NCI-H526 (cell line): ENCODE data around the gene E2F4.

Experiments
- DNase-seq, 2 experiments: peaks; one replicate each; lab custom pipeline; 2025; lab: John Stamatoyannopoulos, UW

Gene E2F4

DNA sequence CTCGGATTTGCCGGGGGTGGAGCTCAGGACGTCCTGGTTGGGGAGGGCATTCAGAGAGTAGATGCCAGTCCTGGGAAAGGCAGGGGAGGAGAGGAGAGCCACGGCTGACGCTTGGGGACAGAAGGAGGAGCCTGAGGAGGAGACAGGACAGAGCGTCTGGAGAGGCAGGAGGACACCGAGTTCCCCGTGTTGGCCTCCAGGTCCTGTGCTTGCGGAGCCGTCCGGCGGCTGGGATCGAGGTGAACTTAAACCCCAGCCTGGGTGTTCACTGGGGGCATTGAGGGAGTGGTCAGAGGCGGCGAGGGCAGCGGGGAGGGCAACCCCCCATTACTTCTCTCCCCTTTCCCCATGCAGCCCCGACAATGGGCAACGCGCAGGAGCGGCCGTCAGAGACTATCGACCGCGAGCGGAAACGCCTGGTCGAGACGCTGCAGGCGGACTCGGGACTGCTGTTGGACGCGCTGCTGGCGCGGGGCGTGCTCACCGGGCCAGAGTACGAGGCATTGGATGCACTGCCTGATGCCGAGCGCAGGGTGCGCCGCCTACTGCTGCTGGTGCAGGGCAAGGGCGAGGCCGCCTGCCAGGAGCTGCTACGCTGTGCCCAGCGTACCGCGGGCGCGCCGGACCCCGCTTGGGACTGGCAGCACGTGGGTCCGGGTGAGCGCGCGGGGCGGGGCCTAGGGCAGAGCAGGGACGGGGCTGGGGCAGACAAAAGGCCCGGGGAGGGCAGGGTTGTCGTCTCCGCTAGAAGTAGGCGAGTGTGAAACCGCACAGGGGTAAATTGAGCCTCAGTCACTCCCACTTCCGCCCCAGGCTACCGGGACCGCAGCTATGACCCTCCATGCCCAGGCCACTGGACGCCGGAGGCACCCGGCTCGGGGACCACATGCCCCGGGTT, 17.9 kb upstream of the E2F4 start:
- DNase-seq: peak; percentile 50 to 86

DNA sequence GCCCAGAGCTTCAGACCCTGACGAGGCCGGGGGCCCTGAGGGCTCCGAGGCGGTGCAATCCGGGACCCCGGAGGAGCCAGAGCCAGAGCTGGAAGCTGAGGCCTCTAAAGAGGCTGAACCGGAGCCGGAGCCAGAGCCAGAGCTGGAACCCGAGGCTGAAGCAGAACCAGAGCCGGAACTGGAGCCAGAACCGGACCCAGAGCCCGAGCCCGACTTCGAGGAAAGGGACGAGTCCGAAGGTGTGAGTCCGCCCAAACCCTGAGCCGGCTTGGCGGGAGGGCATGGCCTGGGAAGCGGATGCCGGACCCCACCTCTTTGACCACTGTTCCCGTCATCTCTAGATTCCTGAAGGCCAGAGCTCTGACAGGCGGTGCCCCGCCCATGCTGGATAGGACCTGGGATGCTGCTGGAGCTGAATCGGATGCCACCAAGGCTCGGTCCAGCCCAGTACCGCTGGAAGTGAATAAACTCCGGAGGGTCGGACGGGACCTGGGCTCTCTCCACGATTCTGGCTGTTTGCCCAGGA, 17.2 kb upstream of the E2F4 start:
- no peak for DNase-seq

DNA sequence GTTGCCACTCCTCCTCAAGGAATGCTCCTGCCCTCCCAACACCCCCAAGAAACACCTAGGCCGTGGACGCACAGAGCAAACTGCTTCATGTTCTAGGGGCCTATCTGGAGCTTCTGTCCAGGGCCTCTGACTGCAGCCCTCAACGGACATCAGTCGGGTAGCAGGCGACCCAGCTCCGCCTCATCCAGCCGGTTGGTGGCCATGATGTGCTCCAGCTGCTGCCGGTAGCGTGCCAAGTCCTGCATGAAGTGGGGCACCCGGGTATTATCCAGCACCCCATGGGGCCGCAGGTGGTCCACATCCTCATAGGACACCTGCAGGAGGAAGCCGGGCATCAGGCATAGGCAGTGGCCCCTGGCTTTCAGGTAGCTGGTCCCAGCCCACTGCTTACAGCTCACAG, 15.3 kb upstream of the E2F4 start:
- no peak for DNase-seq

DNA sequence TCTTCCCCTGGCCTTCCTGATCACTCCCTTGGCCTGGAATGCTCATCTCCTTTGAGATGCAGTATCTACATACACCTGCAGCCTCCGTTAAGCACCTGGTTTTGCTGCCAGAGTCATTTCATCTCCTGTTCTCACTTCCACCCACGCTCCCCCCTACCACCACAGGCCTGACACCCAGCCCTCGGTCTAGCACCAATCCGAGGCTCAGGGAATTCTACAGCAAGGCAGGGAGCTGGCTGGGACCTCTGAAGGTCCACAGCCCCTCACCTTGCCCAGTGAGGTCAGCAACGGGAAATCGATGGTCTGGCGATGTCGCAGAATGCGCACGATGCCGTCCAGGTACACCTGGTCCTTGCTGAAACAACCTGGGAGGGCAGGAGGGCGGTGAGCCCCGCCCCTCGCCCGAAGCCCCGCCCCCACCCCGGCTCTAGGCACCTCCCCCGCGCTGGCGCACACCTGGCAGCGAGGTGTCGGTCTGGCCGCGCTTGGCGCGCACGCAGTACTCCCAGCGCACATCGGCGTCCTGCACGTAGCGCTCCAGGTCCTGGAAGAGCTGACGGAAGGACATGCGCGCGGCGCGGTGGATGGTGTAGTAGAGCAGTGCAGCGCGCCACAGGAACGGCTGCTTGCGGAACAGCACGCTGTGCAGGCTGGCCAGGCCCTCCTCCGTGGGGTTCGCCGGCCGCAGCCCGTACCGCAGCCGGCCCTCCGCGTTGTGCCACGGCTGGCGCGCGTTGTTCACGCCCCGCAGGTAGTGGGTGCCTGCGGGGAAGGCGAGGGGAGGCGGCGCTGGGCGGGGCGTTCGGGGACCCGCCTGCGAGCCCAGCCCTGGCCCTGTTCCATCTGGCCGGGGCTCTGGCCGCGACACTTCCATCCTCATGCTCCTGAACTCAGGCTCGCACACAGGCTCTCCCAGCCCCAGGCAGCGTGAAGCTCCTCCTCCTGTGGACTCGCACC, 13.9 kb upstream of the E2F4 start:
- peak; percentile 80 to 92 for DNase-seq

- peak in 1 of 2 experiments; percentile 5 for DNase-seq
Measured at GRCh38 chr16:67179421-67180080, 12.4 kb upstream of the E2F4 start.

DNA sequence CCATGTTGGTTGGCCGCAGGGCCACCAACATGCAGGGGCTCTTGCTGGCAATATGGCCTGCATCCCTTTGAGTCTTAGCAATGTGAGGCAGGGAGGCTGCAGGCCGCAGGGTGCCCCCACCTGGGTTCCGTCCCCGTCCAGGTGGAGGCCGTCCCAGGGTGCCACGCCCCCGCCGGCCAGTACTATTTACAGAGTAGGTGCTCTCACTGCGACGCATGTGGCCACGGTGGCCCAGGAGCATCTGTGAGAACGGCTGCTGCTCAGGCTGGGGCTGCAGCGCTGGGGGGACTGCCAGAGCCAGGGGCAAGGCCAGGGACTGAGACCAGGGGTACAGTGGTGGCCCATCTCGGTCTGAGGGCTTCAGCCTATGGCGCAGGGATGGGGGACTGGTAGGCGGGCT, 11.8 kb upstream of the E2F4 start:
- DNase-seq: no peak

GRCh38 chr16:67181346-67181745, 10.6 kb upstream of the E2F4 start:
- no peak for DNase-seq

- no peak for DNase-seq
Measured at GRCh38 chr16:67182288-67182687, 9.7 kb upstream of the E2F4 start.

GRCh38 chr16:67183284-67183626, 8.7 kb upstream of the E2F4 start:
- no peak for DNase-seq

GRCh38 chr16:67183627-67184452, 8.1 kb upstream of the E2F4 start, which contains the start of gene MATCAP1:
TSS of gene MATCAP1 (minus strand) at chr16:67183963. CDS start at chr16:67180610, 3,353 bp downstream.
- DNase-seq: peak; percentile 92 to 96

DNA sequence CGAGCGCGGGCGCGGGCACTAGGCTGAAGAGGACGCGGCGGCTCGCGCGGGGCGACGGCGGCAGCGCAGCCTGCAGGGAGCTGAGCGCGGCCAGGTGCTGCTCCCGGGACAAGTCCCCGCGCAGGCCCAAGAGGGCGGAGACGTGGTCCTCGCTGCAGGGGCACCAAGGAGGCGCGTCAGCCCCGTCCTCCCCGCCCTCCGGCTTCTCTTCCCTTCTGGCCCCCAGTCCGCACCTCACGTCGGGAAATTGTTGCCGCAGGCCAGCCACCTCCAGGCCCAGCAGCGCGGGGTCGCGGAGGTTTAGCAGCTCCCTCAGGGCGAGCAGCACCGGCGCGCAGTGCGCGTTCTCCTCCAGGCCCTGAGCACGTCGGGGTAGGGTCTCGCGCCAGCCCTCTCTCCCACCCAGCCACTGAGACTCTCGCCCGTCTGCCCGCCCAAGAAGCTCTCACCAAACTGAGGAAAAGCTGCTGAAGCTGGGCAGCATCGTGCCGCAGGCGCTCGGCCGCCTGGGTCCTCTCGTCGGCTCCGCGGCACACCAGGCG, 7.4 kb upstream of the E2F4 start:
- peak; percentile 63 to 78 for DNase-seq

DNA sequence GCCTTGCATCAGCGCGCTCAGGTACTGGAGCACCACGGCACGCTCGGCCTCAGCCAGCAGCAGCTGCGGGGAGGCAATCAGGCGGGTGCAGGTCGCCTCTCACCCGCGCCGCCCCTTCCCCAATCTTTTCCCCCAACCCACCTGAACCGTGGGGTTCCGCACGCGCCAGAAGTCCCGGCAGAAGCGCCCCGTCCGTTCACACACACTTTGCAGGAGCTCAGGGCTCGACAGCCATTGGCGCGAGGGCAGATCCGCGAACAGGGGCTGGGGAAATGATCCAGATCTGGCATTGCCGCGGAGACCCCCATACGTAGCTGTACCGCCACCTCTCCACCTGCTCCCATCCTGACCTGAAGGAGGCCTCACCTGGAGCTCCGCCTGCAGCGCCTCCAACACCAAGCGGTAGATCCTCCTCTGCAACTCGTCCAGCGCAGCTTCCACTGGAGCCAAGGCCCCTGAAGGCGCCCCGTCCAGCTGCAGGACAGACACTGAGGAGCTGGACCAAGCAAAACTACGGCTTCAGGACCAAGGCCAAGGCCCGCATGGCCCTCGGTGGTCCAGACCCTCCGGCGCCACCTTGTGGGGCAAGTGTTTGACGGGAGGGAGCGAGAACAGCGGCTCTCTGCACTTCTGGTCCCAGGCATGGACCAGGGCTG, 6.8 kb upstream of the E2F4 start:
- peak; percentile 55 to 86 for DNase-seq

DNA sequence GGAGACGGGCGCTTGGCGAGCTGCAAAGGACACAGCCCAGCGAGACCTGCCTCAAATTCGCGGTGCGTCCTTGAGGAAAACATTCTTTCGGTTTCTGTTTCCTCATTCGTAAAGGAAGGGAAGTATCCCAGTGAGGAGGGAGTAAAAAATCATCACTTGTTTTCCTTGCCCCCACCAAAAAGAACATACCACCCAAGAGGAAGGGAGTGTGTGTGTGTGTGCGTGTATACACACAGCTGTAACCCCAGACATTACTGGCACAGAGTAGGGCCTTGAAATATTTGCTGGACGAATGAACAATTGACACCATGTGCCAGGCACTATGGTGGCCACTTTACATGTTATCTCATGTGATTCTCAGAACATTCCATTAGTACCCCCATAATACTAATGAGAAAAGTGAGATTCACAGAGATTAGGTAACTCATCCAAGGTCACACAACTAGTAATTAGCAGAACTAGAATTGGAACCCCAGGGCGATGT, 6.3 kb upstream of the E2F4 start:
- DNase-seq: no peak

DNA sequence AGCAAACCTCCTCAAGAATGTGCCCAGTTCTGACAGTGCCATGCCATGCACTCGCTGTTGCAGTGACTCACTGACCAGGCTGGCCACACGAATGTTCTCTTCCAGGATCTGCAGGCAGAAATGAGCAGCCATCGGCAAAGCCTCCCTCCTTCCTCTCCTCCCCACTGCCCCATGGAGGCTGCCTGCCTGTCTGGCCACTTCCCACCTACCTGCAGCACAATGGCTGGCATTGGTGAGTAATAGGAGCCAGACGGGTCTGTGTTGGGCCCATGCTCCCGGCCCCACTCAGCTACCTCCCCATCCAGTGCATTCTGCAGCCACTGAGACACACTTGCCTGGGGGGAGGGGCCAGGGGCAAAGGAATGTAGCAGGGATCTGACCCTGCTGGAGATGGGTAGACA, 5.4 kb upstream of the E2F4 start:
- no peak for DNase-seq

GRCh38 chr16:67187175-67187890, 4.6 kb upstream of the E2F4 start:
- no peak for DNase-seq

DNA sequence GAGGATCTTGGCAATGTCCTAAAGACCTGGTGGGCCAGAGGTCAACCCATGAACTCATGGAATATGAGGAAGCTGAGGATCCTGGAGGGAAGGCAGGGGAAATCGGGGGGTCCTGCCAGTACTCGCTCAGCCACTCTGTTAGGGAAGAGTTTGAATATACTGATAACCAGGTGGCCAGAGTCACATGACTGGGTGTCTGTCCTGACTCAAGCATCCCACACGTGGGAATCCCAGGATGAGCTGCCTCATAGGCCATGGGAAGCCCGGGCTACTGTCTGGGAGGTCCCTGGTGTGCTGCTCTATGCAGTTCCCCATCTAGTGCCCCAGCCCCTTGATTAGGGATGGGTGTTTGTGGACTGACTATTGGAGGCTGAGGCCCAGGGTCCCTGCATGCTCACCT, 3.6 kb upstream of the E2F4 start:
- DNase-seq: no peak

DNA sequence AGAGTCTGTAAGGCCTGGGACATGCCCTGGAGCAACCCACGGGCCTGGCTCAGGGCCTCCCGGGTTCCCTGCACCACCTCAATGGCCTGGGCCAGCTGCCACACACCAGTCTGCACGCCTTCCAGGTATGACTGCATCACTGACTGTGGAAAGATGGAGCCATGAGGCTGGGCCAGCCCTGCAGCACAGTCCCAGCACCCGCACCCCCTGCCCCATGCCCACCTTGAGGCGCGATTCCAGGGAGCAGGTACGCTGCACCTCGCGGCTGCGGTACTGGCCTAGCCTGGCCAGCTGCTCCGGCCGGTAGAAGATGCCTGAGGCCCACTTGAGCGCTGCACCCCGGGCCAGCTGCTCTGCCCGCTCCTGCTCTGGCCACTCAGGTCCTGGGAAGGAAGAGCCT, 3.2 kb upstream of the E2F4 start:
- no peak for DNase-seq

DNA sequence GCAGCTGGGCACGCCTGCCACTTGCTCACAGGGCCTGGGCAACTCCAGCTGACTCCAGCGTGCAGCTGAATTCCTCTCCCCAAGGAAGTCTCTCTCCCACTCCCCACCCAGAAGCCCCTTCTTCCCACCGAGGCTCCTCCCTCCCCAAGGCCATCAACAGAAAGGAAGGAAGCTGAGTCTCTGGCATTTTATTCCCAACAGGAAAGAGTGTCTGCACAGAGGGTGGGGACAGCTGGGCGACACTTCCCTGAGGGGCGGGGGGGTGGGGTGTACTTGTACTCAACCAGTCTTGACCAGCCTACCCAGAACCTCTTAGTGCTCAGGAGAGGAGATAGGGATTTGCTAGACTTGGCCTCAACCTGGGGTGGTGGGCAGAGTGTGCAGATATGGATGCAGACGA, 1.9 kb upstream of the E2F4 start, which contains the start of gene EXOC3L1:
Gene EXOC3L1 (minus strand): TSS at position 96 of the 400 bp plus-strand sequence. CDS start 460 bp downstream, outside the sequence.
- no peak for DNase-seq
